Measurements from ENCODE around the gene ADRA2B. TPM values are rescaled to one million over a fixed set of nuclear protein-coding genes. Genes with fewer than 3 reads are reported as not detected.

ADRA2B gene
- total RNA-seq, 1 experiment from 2014 or later, result not detected

GRCh38 chr2:96137321-96138178 lies 21.2 kb upstream of the ADRA2B start:
- DNase-seq (ENCODE audit: low read depth), result no peak

GRCh38 chr2:96136129-96136720 lies 19.9 kb upstream of the ADRA2B start:
- no peak for DNase-seq (ENCODE audit: low read depth)

GRCh38 chr2:96135621-96136020 lies 19.2 kb upstream of the ADRA2B start:
- no peak for DNase-seq (ENCODE audit: low read depth)

- no peak for DNase-seq (ENCODE audit: low read depth)
These were observed 18.8 kb upstream of the ADRA2B start for GRCh38 chr2:96135171-96135570.

DNA sequence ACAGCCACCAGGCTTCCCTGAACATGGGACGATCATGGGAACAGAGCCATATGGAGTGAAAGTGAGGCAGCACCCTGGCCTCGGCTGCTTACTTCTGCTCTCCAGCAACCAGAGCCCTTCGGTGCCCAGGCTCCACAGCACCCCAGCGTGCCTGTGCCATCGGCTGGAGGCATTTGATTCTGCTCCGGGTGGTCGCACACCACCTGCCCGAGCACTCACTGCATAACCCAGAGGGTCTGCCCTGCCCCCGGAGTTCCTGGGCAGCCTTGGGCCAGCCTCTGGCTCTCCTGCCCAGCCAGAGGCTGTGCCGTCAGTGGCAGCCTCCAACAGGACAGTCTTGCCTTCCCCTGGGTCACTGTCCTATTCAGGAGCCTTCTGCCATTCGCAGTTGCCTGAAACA lies 18.1 kb upstream of the ADRA2B start:
- DNase-seq (ENCODE audit: low read depth), result no peak

GRCh38 chr2:96131813-96132745 lies 15.7 kb upstream of the ADRA2B start:
- no peak for DNase-seq (ENCODE audit: low read depth)

DNA sequence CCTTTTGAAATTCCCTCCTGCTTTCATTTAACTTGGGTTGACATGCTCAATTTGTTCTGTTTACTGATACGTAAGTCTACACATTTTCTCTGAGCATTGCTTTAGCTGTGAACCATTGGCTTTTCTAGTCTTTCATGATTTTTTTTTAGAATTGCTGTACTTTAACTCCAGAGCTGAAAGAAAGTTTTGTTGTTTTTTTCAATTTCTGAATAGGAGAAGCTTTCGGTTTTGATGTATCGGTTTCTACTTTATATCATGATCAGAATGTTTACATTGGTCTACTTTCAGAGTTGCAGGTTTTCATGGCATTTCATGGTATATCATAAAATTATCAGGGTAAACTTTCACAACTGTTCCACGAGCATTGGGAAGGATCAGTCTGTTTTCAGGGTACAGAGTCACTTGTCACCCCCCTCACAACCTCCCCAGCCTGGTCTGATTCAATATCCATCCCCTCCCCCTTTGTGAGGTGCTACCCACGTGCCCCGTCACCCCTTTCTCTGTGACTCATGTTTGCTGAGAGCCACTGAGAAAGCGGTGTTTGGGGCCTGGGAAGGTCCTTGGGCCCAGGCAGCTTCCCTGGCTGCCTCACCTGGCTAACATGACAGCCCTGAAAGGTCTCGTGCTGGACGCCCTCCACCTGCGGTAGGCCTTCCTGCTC lies 14.9 kb upstream of the ADRA2B start:
- no peak for DNase-seq (ENCODE audit: low read depth)

- no peak for DNase-seq (ENCODE audit: low read depth)
These were observed 14.1 kb upstream of the ADRA2B start for GRCh38 chr2:96130483-96130882.

- peak; percentile 33 for DNase-seq (ENCODE audit: low read depth)
These were observed 13.3 kb upstream of the ADRA2B start for GRCh38 chr2:96129528-96130120.

DNA sequence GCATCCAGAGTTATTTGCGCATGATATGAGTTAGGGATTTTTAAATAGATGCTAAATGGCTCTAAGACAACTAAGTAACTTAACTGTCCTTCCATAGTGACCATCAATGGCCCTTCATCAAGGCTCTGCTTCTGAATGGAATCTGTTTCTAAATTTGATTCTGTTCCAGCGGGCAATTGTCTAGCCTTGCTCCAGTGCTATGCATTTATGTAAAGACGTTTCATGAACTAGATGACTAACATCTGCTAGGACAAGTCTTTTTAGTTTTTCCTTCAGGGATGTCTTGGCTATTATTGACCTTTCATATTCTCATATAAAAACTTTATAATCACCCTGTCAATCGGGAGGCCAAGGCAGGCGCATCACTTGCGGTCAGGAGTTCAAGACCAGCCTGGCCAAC lies 12.1 kb upstream of the ADRA2B start:
- DNase-seq (ENCODE audit: low read depth), result no peak

DNA sequence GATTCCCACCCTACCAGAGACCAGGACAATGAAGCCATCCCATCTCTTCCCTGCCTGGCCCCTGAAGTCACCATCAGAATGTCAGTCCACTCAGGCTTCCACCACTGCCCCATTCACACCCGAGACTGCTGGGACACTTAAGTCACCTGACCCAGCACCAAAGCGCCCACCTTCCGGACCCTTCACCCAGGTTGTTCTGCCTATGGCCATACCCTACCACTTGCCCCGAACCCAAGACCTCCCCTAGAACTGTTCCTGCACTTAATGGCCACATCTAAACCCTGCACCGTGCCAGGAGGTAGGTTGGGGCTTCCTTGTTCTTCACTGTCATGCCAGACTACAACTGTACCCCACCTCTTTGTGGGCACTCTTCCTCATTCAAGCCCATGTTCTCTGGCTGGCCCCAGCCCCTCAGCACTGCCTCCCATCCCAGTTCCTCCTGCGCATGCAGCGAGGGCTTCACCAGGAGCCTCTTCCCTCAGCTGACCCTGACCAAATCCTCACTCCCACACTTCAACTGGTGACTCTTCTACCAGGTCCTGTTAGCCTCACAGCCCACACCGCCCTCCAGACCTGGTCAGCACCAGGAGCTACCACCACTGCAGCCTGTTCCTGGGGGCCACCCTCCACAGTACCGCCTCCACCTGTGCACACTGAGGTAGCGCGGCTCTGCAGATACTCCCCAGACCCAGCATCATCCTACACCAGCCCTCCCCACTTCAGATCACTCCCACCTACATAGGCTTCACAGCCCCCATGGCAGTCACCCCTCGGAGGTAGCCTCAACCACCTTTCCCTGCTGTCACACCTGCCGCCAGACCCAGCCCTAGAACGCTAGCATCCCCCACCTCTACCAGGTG lies 8.3 kb upstream of the ADRA2B start:
- no peak for DNase-seq (ENCODE audit: low read depth)

DNA sequence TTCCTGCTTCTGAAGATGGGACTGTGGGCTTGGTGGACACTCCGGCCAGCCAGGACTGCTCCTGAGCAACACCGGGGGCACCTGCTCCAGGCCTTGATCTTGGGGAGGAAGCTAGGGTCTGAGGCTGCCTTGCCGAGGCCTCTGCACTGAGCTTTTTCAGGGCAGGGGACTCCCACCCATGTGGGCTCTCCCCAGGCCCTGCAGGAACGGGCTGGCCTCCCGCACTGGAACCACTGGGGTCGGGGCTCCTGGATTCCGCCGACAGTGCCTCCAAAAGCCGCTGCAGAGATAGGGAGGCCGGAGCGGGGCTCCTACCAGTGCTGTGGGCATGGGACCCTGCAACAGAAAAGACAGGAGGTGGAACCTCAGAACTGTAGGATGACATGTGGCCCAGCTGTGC lies 7.6 kb upstream of the ADRA2B start:
- no peak for DNase-seq (ENCODE audit: low read depth)

GRCh38 chr2:96123290-96123689 lies 6.9 kb upstream of the ADRA2B start:
- no peak for DNase-seq (ENCODE audit: low read depth)

DNA sequence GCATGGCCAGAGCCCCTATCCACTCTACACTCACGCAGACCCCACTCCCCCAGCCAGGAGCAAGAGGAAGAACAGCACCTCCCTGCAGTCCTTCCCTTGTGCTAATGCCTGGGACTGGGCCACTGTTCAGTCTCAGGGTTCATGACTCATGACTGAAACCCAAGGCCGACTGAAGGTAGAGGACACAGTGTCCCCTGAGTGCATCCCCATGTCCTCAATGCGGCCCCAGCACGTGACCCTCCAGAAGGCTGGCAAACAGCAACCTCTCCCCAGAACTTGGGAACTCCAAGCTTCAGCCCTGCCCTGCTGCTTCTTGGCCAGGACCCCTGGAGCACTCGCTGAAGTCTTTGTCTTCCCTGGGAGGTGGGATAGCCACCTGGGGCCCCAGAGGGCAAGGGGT lies 6.0 kb upstream of the ADRA2B start:
- no peak for DNase-seq (ENCODE audit: low read depth)

DNA sequence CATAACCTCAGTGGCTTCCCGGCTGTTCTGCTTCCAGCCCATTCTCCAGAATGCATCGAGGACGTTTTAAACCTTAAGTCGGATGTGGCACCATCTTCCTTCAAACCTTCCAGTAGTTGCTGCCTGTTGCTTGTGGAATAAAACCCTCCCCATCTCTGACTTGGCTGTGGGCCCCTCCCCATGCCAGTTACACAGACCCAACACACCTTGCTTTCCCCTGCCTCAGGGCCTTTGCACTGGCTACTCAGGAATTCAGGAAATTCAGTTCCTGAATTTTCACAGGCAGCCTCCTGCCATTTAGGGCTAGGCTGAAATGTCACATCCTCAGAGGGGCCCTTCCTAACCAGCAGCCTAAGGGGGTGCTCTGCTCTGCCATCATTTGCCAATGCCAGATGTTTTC lies 5.0 kb upstream of the ADRA2B start:
- DNase-seq (ENCODE audit: low read depth), result no peak

- no peak for DNase-seq (ENCODE audit: low read depth)
These were observed 4.6 kb upstream of the ADRA2B start for GRCh38 chr2:96120991-96121390.

DNA sequence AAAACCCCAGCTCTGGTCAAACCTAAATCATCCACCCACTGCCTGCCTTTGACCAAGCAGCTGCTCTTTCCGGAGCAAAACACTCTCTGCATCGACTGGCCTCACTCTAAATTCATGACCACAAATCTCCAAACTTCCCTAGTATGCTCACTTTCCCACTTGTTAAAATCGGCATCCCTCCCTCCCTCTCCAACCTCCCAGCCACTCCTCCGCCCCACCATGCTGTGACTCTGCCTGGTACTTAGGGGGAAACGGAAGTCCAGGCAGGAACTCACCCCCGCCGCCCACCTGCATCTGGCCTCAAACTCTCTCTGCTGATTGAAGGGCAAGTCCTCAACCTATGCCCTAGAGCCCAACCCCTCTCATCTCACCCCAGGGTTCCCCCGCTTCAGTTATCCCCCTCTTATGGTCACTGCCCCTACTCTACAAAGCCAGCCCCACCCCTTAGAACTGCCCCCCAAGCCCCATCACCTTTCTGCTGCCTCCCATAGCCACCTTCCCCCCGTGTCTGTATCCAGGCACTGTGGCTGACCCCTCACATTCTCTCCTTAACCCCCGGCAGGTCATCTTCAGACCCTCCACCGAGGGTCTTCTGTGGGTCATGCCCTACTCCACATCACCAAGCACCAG lies 3.8 kb upstream of the ADRA2B start:
- DNase-seq (ENCODE audit: low read depth), result no peak

GRCh38 chr2:96119389-96119751 lies 3.0 kb upstream of the ADRA2B start:
- no peak for DNase-seq (ENCODE audit: low read depth)

DNA sequence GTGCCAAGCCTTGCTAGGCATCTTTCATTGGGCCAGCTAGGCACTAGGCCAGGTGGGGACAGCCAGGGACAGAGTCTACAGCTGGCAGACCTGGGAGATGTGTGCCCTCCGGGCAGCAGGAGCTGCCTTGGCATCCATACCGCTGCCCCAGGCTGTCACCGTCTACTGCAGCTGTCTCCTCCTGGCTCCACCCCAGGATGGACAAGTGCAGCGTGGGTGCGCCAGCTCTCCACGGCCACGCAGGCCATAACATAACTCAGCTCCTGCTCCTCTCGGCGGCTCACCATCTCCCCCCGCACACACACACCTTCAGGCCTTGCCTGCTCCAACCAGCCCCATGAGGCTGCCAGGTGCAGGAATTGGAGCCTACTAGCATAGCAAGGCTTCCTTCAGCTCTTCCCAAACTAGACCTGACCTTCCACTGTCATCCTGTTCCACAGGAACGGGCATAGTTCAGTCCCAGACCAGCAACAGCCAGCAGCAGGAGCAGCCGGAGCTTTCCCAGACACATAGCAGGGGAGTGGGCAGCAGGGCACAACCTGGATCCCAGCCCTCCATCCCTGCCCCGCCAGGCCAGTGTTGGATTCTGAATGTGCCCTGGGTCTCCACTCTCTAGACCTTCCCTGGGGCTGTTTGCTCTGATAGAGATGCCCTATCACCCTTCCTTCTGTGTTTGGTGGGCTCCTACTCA lies 2.5 kb upstream of the ADRA2B start:
- no peak for DNase-seq (ENCODE audit: low read depth)

Data from Daoy (cell line).